Activated CD8-positive, alpha-beta memory T cell treated with anti-CD3 and anti-CD28 coated beads, Interleukin-2, amount 50 U/mL, for 24 hours (primary cell): Measurements from ENCODE around the gene DLG3.
"Not testable (repeated sequence)": the region's sequence is repeated elsewhere in the genome, so short reads cannot be mapped to it uniquely, and the experiment has no call there.

Experiments used
- DNase-seq: peaks from one replicate; pipeline ENCODE4 v3.0.0-alpha.2; 2020; ENCODE audit errors: extremely low read depth

DLG3 gene

GRCh38 chrX:70444326-70444945 lies at the start of gene DLG3:
DLG3 (plus strand) TSS chrX:70444835; CDS start chrX:70445202, 367 bp downstream.
- DNase-seq: no peak

DNA sequence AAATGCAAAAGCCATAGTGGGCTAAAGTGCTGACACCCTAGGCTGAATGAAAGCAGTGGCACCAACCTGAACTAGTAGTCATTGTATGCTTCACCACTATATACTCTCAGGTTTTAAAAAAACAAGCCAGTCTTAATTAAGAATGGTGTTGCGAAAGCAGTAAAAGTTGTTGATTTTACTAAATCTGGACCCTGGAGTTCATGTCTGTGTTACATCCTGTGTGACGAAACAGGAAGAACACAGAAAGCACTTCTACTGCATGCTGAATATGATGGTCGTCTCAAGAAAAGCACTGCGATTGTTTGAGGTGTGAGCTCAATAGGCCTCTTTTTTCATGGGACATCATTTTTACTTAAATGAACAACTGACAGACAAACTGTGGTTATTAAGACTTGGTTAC lies 45.7 kb upstream of the DLG3 start:
- DNase-seq: no peak

DNA sequence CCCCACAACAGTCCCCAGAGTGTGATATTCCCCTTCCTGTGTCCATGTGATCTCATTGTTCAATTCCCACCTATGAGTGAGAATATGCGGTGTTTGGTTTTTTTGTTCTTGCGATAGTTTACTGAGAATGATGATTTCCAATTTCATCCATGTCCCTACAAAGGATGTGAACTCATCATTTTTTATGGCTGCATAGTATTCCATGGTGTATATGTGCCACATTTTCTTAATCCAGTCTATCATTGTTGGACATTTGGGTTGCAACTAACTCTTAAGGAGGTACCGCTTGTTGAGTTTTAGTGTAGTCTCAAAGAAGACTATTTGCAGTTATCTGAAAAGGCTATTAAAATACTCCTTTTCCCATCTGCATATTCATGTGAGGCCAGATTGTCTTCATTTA lies 44.5 kb upstream of the DLG3 start:
- DNase-seq: not testable (repeated sequence)

GRCh38 chrX:70402721-70403120 lies 41.9 kb upstream of the DLG3 start:
- no peak for DNase-seq

GRCh38 chrX:70405003-70405402 lies 39.6 kb upstream of the DLG3 start:
- DNase-seq: no peak

DNA sequence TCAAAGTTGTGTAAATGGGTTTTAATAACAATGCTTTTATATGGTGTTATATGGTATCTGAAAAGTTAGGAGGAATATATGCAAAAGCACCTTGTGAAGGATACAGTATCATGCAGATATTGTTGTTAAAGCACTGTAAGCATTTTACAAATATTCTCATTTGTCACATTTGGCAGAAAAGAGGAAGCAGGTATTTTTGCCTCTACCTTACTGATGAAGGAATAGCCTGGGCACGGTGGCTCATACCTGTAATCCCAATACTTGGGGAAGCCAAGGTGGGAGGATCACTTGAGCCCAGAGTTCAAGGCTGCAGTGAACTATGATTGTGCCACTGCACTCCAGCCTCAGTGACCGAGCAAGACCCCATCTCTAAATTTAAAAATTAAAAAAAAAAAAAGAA lies 33.7 kb upstream of the DLG3 start:
- DNase-seq: no peak

DNA sequence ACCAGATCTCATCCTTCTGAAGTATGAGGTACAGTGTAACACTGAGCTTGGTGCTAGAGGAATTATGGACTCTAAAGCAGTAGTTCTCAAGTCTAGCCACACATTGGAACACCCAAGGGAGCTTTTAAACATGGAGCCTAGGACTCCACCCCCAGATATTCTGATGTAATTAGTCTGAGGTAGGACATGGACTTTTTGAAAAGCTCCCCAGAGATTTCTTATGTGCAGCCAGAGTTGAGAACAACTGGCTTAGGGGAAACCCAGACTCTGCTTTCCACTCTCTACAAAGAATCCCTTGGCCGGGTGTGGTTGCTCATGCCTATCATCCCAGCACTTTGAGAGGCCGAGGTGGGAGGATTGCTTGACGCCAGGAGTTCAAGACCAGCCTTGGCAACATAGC lies 33.2 kb upstream of the DLG3 start:
- DNase-seq: no peak

DNA sequence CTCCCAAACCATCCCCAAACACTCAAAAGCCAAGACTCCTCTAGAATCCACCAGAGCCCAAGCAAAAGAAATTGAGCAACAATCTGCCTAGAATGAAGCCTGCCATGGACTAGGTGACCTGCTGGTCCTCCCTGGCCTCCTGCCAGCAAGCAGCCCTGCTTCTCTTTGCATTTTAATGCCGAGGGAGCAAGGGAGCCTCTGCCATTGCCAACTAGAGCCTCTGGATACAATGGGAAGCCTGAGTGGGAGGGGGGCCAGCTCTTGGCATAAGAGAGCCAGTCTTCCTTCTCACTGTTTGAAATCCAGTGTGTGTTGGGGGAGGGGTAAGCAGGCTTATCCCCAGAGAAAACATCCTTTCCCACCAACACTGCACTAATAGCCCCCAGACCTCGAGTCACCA lies 23.0 kb upstream of the DLG3 start:
- DNase-seq: no peak

GRCh38 chrX:70422851-70423341 lies 21.7 kb upstream of the DLG3 start, which contains the start of gene GDPD2:
GDPD2 (plus strand) TSS chrX:70423314; CDS start chrX:70424985, 1,671 bp downstream.
- no peak for DNase-seq

- no peak for DNase-seq
These were observed 20.5 kb upstream of the DLG3 start for GRCh38 chrX:70423936-70424675.

DNA sequence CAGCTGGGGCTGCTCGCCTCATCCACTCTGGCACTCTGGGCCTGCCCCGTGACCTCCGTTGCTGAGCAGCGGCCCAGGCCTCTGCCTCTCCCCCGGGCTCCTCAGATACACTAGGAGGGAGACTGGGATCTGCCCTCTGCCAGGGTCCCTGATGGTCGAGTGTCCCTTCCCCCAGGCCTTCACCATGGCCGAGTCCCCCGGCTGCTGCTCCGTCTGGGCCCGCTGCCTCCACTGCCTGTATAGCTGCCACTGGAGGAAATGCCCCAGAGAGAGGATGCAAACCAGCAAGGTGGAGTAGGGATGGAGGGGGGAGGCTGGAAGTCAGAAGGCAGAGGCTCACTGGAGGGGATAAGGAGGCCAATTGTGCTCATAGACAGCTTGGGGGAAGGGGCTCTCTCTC lies 19.8 kb upstream of the DLG3 start:
- DNase-seq: no peak

- no peak for DNase-seq
These were observed 18.1 kb upstream of the DLG3 start for GRCh38 chrX:70426286-70427278.

DNA sequence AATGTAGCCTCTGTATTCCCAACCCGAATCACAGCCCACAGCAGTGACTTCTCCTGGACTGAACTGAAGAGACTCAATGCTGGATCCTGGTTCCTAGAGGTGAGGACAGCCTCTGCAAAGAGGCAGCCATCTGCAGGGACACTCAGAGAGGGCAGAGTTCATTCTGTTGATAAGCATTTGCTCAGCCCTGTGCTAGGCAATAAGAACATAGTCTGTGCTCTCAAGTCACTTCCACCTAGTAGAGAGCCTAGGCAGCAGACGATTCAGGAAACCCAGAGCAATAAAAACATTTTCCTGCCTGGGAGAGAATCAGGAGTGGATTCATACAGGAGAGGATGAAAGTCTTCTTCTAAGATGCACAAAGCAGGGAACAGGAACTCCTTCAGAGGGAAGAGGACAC lies 17.3 kb upstream of the DLG3 start:
- DNase-seq: no peak

DNA sequence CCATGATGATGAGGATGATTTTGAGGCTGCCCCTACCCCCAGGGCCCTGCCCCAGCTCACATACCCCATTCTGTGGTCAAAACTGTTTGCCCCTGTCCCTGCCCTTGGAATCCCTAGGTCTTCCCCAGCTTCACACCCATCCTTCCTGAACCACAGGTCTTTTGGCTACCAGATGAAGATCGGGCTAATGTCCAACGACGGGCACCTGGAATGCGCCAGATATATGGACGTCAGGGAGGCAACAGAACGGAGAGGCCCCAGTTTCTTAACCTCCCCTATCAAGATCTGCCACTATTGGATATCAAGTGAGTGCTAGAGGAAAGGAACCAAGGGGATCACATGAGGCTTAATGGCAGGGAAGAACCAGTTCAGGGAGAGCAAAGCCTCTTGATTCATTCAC lies 14.9 kb upstream of the DLG3 start:
- no peak for DNase-seq

DNA sequence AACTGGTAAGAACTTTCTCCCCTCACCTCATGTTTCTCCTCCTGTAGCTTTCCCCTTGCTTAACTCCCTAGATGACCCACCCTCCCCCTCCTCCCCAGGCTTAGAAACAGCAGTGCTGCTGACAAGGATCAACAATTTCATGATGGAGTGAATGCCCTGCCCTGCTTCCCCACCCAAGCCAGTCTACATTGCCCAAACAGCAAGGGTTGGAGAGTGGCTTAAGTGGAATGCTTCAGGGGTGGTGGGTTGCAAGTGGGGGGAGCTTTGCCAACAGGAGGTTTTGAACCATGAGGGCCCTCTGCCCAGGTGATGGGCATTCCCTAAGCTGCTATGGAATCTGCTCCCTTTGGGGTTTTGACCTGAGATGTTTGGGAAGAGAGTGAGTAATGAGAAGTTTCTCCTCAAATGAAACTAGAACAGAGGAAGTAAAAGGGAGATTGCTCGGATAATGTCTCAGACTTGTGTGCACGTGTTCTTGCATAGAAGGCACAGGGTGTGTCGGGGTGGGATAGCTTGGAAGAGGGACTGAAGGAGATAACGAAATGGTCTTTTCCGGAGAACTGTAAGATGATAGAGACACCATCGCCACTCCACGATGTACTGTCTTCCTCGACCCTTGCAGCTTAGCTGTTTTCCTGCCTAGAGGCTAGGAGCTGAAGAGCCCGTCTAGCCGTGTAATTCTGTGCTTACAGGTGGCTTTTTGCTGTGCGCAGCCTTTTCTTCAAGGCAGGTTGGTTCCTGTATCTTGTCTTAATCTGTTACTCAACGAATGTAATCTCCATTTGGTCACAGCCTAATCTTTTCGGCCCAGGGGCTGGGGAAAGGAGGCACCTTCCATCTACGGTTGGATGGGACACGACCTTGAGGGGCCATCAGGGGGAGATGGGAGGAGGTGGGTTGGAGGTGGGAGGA lies 11.4 kb upstream of the DLG3 start:
- DNase-seq: no peak

DNA sequence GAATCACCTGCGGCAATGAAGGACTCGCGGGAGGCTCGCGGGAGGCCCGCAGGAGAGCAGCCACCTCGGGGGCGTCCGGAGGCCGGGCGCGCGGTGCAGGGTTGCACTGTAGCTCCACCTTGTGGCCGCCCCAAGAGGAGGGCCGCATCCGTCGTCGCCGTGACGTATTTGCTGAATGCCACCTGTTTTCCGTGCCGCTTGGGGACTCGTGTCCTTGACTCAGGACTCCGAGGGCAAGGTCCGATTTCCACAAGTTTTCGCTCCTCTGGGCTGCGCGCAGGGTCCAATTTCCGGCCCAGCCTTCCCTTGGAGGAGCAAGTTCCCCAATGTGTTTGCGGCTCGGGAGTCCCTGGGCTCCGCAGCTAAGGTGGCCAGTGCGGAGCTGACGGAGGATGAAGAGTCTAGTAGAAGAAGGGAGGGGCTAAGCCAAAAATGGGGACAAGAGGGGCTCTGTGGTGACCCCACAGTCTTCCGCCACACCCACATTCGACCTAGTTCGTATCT lies 10.7 kb upstream of the DLG3 start:
- DNase-seq: peak; percentile 20

DNA sequence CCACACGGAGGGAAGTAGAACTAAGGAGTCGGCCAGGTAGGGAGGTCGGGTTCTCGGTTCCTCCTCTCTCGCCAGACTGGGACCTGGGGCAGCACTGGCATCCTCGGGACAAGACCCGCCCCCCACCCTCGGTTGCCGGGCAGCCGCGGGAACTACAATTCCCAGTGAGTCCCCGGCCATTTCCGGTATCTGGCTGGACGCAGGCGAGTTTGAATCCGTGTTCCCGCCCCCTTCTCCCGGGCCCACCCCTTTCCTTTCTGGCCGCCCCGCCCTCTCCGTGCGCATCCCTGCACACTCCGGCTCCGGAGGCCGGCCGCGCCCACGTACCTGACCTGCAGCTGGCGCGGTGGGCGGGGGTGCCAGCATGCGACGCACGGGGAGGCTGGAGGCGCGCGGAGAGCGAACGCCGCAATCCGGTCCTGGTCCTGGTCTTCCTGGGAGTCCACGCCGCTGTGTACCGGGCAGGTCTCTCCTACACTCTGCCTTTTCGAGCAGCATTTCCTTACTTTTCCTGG lies 10.2 kb upstream of the DLG3 start:
- DNase-seq: peak; percentile 36

DNA sequence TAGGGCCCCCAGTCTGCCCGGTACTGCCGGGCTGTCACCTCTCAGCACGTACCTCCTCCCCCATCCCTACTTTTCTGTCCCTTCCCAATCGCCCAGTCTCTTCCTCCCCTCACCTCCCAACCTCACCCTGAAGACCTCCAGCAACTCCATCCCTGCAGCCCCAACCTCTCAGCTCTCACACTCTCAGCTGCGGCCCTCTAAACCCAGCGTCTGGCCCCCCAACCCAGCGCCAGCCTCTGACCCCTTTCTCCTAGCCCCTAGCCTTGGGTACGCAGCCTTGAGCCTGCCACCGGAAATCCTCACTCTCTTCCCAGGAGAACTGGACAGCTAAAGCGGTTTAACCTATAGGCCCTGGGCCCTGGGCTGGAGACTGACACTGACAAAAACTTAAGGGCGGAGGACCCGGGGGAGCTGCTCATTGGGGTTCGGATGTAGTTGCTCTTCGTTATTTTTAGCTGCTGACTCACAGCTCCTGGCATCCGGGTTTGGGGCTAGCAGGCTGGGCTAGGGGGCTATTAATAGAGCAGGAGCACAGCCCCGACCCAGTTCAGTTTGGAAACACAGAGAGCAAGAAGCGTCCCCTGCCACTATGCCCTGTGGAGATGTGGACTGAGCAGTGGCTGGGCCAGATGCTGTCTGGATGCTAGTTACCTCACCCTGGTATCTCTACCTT lies 9.6 kb upstream of the DLG3 start:
- DNase-seq: no peak

GRCh38 chrX:70436343-70436742 lies 8.3 kb upstream of the DLG3 start:
- no peak for DNase-seq

- DNase-seq: no peak
These were observed 7.6 kb upstream of the DLG3 start for GRCh38 chrX:70437011-70437410.
